NOMO-1 (cell line): ENCODE data around the gene PRKCI.
"Not testable (repeated sequence)": the region's sequence is repeated elsewhere in the genome, so short reads cannot be mapped to it uniquely, and the experiment has no call there.

Source experiments
- DNase-seq, 2 experiments: peaks; one replicate each; lab custom pipeline; 2025; ENCODE audit not compliant: unreplicated experiment in 2 of 2; lab: John Stamatoyannopoulos, UW

The PRKCI gene

GRCh38 chr3:170277833-170278580, 55.8 kb downstream of the PRKCI start:
- peak in 1 of 2 experiments; percentile 10 for DNase-seq

GRCh38 chr3:170278627-170279026, 56.4 kb downstream of the PRKCI start:
- DNase-seq: no peak

GRCh38 chr3:170290194-170290593, 68.0 kb downstream of the PRKCI start:
- no peak for DNase-seq

- DNase-seq: no peak
These were observed 73.4 kb downstream of the PRKCI start for GRCh38 chr3:170295586-170295985.

- DNase-seq: no peak
These were observed 74.5 kb downstream of the PRKCI start for GRCh38 chr3:170296703-170297102.

- DNase-seq: peak; percentile 52 to 90
These were observed 79.2 kb downstream of the PRKCI start for GRCh38 chr3:170301405-170301804.

- DNase-seq: no peak
These were observed 79.8 kb downstream of the PRKCI start for GRCh38 chr3:170302008-170302407.

- DNase-seq: no peak
These were observed 83.8 kb downstream of the PRKCI start for GRCh38 chr3:170306015-170306414.

GRCh38 chr3:170307671-170308405, 85.6 kb downstream of the PRKCI start:
- DNase-seq: no peak

GRCh38 chr3:170309046-170309445, 86.8 kb downstream of the PRKCI start:
- DNase-seq: peak in 1 of 2 experiments; percentile 18

GRCh38 chr3:170317954-170318353, 95.7 kb downstream of the PRKCI start:
- DNase-seq: no peak

- no peak for DNase-seq
These were observed 98.4 kb downstream of the PRKCI start for GRCh38 chr3:170320461-170321121.

- DNase-seq: peak; percentile 11 to 69
These were observed 99.3 kb downstream of the PRKCI start for GRCh38 chr3:170321321-170322034.

GRCh38 chr3:170322566-170323269, 100.5 kb downstream of the PRKCI start:
- DNase-seq: no peak

- DNase-seq: no peak
These were observed 101.1 kb downstream of the PRKCI start for GRCh38 chr3:170323331-170323730.

GRCh38 chr3:170324962-170325361, 102.7 kb downstream of the PRKCI start:
- no peak for DNase-seq

GRCh38 chr3:170327040-170327808, 105.0 kb downstream of the PRKCI start:
- no peak for DNase-seq

GRCh38 chr3:170327868-170328548, 105.8 kb downstream of the PRKCI start:
- DNase-seq: not testable (repeated sequence)

GRCh38 chr3:170330366-170330765, 108.1 kb downstream of the PRKCI start:
- DNase-seq: no peak
